ENCODE results near the gene TRPM2.

TRPM2 gene

GRCh38 chr21:44326716-44327602 is 26.5 kb upstream of the TRPM2 start:
- TF ChIP-seq CTCF (IDR thresholded peaks at IDR 0.05; ENCODE audit: borderline replicate concordance, insufficient read depth, low read depth, low read length), result no peak
- no peak overlapping the region for H3K4me3 ChIP-seq (ENCODE audit: low read depth, low read length)

- no peak overlapping the region for H3K4me3 ChIP-seq (ENCODE audit: low read depth, low read length)
- no peak for TF ChIP-seq CTCF (IDR thresholded peaks at IDR 0.05; ENCODE audit: borderline replicate concordance, insufficient read depth, low read depth, low read length)
Observed at GRCh38 chr21:44327603-44327974, 25.8 kb upstream of the TRPM2 start.

- no peak overlapping the region for H3K4me3 ChIP-seq (ENCODE audit: low read depth, low read length)
- TF ChIP-seq CTCF (IDR thresholded peaks at IDR 0.05; ENCODE audit: borderline replicate concordance, insufficient read depth, low read depth, low read length), result no peak
Observed at GRCh38 chr21:44328242-44328895, 25.1 kb upstream of the TRPM2 start.

GRCh38 chr21:44329086-44329889 is 24.1 kb upstream of the TRPM2 start:
- no peak overlapping the region for H3K4me3 ChIP-seq (ENCODE audit: low read depth, low read length)
- no peak for TF ChIP-seq CTCF (IDR thresholded peaks at IDR 0.05; ENCODE audit: borderline replicate concordance, insufficient read depth, low read depth, low read length)

- TF ChIP-seq CTCF (IDR thresholded peaks at IDR 0.05; ENCODE audit: borderline replicate concordance, insufficient read depth, low read depth, low read length), result no peak
- no peak overlapping the region for H3K4me3 ChIP-seq (ENCODE audit: low read depth, low read length)
Observed at GRCh38 chr21:44329971-44330681, 23.3 kb upstream of the TRPM2 start.

GRCh38 chr21:44330698-44331097 is 22.7 kb upstream of the TRPM2 start:
- no peak for TF ChIP-seq CTCF (IDR thresholded peaks at IDR 0.05; ENCODE audit: borderline replicate concordance, insufficient read depth, low read depth, low read length)
- H3K4me3 ChIP-seq (ENCODE audit: low read depth, low read length), result no peak overlapping the region

Data from GM12875 (cell line).